WTC11 (cell line): ENCODE measurements around the gene PPFIBP2.

Source experiments
- ATF1 ChIP-seq: sonication (generic); formaldehyde crosslinking; IDR thresholded peaks from 2 replicates; pipeline ENCODE4 v1.8.1; 2023; ENCODE audit warnings: mild to moderate bottlenecking, moderate library complexity, missing genetic modification reagents
- CTCF ChIP-seq: fragments of 200-600 bp; IDR thresholded peaks from 2 replicates; pipeline ENCODE4 v1.8.0; 2022; ENCODE audit warnings: antibody characterized with exemption
- ESRRA ChIP-seq: sonication (generic); formaldehyde crosslinking; IDR thresholded peaks from 2 replicates; pipeline ENCODE4 v1.8.1; 2022; ENCODE audit warnings: mild to moderate bottlenecking, missing genetic modification reagents, borderline replicate concordance
- FOXK1 ChIP-seq: sonication (generic); formaldehyde crosslinking; IDR thresholded peaks from 2 replicates; pipeline ENCODE4 v1.8.0; 2022; ENCODE audit warnings: mild to moderate bottlenecking, moderate library complexity, missing genetic modification reagents
- NFE2L1 ChIP-seq: sonication (generic); formaldehyde crosslinking; IDR thresholded peaks from 2 replicates; pipeline ENCODE4 v1.8.1; 2023; ENCODE audit warnings: missing genetic modification reagents
- PRDM15 ChIP-seq: sonication (generic); formaldehyde crosslinking; IDR thresholded peaks from 2 replicates; pipeline ENCODE4 v1.8.0; 2022; ENCODE audit warnings: missing genetic modification reagents
- SMAD3 ChIP-seq: sonication (generic); formaldehyde crosslinking; IDR thresholded peaks from 2 replicates; pipeline ENCODE4 v1.8.0; 2022; ENCODE audit warnings: missing genetic modification reagents, mild to moderate bottlenecking, borderline replicate concordance
- TEAD4 ChIP-seq: sonication (generic); formaldehyde crosslinking; IDR thresholded peaks from 2 replicates; pipeline ENCODE4 v1.8.0; 2022; ENCODE audit warnings: mild to moderate bottlenecking, missing genetic modification reagents
- ZBTB21 ChIP-seq: sonication (generic); formaldehyde crosslinking; IDR thresholded peaks from 2 replicates; pipeline ENCODE4 v1.8.1; 2023; ENCODE audit warnings: mild to moderate bottlenecking, missing genetic modification reagents, borderline replicate concordance
- ZNF281 ChIP-seq: sonication (generic); formaldehyde crosslinking; IDR thresholded peaks from 2 replicates; pipeline ENCODE4 v1.8.0; 2023; ENCODE audit warnings: mild to moderate bottlenecking, missing genetic modification reagents

GRCh38 chr11:7651140-7651551, 137.3 kb downstream of the PPFIBP2 start:
- no peak for TF ChIP-seq CTCF
- no peak for TF ChIP-seq SMAD3 (CRISPR knock-in tag)
- no peak for TF ChIP-seq NFE2L1 (CRISPR knock-in tag)
- no peak for TF ChIP-seq ZBTB21 (CRISPR knock-in tag)
- no peak for TF ChIP-seq TEAD4 (CRISPR knock-in tag)
- TF ChIP-seq ZNF281, result no peak
- no peak for TF ChIP-seq PRDM15 (CRISPR knock-in tag)
- TF ChIP-seq ATF1 (CRISPR knock-in tag), result no peak
- TF ChIP-seq ESRRA (CRISPR knock-in tag), result no peak
- TF ChIP-seq FOXK1 (CRISPR knock-in tag), result no peak
